Measurements from ENCODE around the gene RNF186.

Gene RNF186, protein sequence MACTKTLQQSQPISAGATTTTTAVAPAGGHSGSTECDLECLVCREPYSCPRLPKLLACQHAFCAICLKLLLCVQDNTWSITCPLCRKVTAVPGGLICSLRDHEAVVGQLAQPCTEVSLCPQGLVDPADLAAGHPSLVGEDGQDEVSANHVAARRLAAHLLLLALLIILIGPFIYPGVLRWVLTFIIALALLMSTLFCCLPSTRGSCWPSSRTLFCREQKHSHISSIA

DNA sequence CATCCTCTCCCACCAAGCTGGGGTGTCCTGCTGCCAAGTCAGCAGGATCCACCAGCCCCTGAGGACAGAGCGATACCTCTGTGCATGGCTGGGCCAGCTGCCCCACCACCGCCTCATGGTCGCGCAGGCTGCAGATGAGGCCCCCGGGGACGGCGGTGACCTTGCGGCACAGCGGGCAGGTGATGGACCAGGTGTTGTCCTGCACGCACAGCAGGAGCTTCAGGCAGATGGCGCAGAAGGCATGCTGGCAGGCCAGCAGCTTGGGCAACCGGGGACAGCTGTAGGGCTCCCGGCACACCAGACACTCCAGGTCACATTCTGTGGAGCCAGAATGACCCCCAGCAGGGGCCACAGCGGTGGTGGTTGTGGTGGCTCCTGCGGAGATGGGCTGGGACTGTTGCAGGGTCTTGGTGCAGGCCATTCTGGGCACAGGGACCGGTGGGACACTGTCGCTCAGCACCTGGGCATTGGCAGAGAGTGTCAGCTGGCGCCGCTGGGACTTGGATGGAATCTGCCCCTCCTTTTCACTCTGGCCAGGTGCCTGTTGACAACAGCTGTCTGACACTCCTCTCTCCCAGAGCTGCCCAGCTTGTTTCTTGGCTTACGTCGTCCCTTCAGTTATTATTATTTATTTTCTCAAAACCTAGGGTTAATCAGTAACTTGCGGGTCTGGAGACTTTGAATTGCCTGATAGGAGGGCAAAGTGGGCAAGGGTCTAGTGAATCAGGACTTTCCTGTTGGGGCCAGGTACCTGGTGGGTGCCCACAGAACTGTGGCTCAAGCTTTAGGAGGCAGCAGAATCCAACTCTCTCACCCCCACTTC, at the start of gene RNF186:
RNF186 (minus strand) TSS at position 603 of the 823 bp plus-strand sequence; CDS start at position 421, 182 bp downstream.
- Histone ChIP-seq H3K36me3 (ENCODE audit: control insufficient read depth in 2 of 2, insufficient read depth in 2 of 2, low read length in 2 of 2) (no peaks in the 10 kb centered on the region), H3K9ac (ENCODE audit: low read length in 2 of 2) (no peak within 1 kb of the TSS), H3K27ac (ENCODE audit: low read length) (no peak within 1 kb of the TSS), H3K9me3 (ENCODE audit: control insufficient read depth in 2 of 2, low read length in 2 of 2) (no peaks in the 10 kb centered on the region), H3K4me1 (ENCODE audit: control insufficient read depth, insufficient read depth, low read length) (no peaks in the 10 kb centered on the region), H3K4me3 (ENCODE audit: low read length in 2 of 2) (no peak within 1 kb of the TSS), H3K27me3 (ENCODE audit: control insufficient read depth in 1 of 2, insufficient read depth in 2 of 2, low read length in 2 of 2) (peaks cover 0 to 2% of the 10 kb centered on the region in 2 donors)

GRCh38 chr1:19864570-19865160, 49.6 kb upstream of the RNF186 start:
- no peak overlapping the region for H3K9ac ChIP-seq (ENCODE audit: low read length in 2 of 2)
- peaks cover 6 to 9% of the 10 kb centered on the region in 2 donors for H3K9me3 ChIP-seq (ENCODE audit: control insufficient read depth in 2 of 2, low read length in 2 of 2)
- H3K27ac ChIP-seq (ENCODE audit: low read length), result no peak overlapping the region
- H3K27me3 ChIP-seq (ENCODE audit: control insufficient read depth in 1 of 2, insufficient read depth in 2 of 2, low read length in 2 of 2), result peaks cover 3 to 6% of the 10 kb centered on the region in 2 donors
- no peaks in the 10 kb centered on the region for H3K36me3 ChIP-seq (ENCODE audit: control insufficient read depth in 2 of 2, insufficient read depth in 2 of 2, low read length in 2 of 2)
- H3K4me3 ChIP-seq (ENCODE audit: low read length in 2 of 2), result no peak overlapping the region
- no peaks in the 10 kb centered on the region for H3K4me1 ChIP-seq (ENCODE audit: control insufficient read depth, insufficient read depth, low read length)

- H3K9ac ChIP-seq (ENCODE audit: low read length in 2 of 2), result no peak overlapping the region
- no peaks in the 10 kb centered on the region for H3K4me1 ChIP-seq (ENCODE audit: control insufficient read depth, insufficient read depth, low read length)
- H3K9me3 ChIP-seq (ENCODE audit: control insufficient read depth in 2 of 2, low read length in 2 of 2), result peaks cover 6 to 9% of the 10 kb centered on the region in 2 donors
- no peaks in the 10 kb centered on the region for H3K36me3 ChIP-seq (ENCODE audit: control insufficient read depth in 2 of 2, insufficient read depth in 2 of 2, low read length in 2 of 2)
- H3K27ac ChIP-seq (ENCODE audit: low read length), result no peak overlapping the region
- H3K27me3 ChIP-seq (ENCODE audit: control insufficient read depth in 1 of 2, insufficient read depth in 2 of 2, low read length in 2 of 2), result peaks cover 3 to 6% of the 10 kb centered on the region in 2 donors
- H3K4me3 ChIP-seq (ENCODE audit: low read length in 2 of 2), result no peak overlapping the region
Measured at GRCh38 chr1:19862944-19863343, 47.9 kb upstream of the RNF186 start.

GRCh38 chr1:19861842-19862530, 46.9 kb upstream of the RNF186 start:
- Histone ChIP-seq H3K27me3 (ENCODE audit: control insufficient read depth in 1 of 2, insufficient read depth in 2 of 2, low read length in 2 of 2) (peaks cover 3 to 6% of the 10 kb centered on the region in 2 donors), H3K27ac (ENCODE audit: low read length) (no peak overlapping the region), H3K4me1 (ENCODE audit: control insufficient read depth, insufficient read depth, low read length) (no peaks in the 10 kb centered on the region), H3K4me3 (ENCODE audit: low read length in 2 of 2) (no peak overlapping the region), H3K9ac (ENCODE audit: low read length in 2 of 2) (no peak overlapping the region), H3K9me3 (ENCODE audit: control insufficient read depth in 2 of 2, low read length in 2 of 2) (peaks cover 6 to 9% of the 10 kb centered on the region in 2 donors), H3K36me3 (ENCODE audit: control insufficient read depth in 2 of 2, insufficient read depth in 2 of 2, low read length in 2 of 2) (no peaks in the 10 kb centered on the region)

DNA sequence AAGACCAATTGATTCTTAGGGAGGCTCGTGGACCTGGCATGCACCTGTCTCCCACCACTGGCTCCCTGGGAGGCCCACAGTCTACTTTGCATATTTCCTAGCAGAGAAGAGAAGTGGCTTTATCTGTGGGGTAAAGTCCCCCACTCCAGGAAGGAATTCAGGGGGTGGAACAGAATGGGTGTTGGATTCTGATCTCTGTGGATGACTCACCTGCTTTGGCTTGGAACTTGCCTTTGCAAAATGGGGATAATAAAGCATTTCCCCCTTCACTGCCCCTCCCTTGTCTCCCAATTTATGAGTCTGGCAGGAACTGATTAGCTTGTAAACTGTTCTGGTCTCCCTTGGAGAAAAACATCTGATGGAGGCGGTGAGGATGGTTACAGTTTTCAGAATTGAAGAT, 46.0 kb upstream of the RNF186 start:
- Histone ChIP-seq H3K36me3 (ENCODE audit: control insufficient read depth in 2 of 2, insufficient read depth in 2 of 2, low read length in 2 of 2) (no peaks in the 10 kb centered on the region), H3K4me1 (ENCODE audit: control insufficient read depth, insufficient read depth, low read length) (no peaks in the 10 kb centered on the region), H3K9ac (ENCODE audit: low read length in 2 of 2) (no peak overlapping the region), H3K4me3 (ENCODE audit: low read length in 2 of 2) (no peak overlapping the region), H3K9me3 (ENCODE audit: control insufficient read depth in 2 of 2, low read length in 2 of 2) (peaks cover 6 to 9% of the 10 kb centered on the region in 2 donors), H3K27me3 (ENCODE audit: control insufficient read depth in 1 of 2, insufficient read depth in 2 of 2, low read length in 2 of 2) (peaks cover 3 to 6% of the 10 kb centered on the region in 2 donors), H3K27ac (ENCODE audit: low read length) (no peak overlapping the region)

DNA sequence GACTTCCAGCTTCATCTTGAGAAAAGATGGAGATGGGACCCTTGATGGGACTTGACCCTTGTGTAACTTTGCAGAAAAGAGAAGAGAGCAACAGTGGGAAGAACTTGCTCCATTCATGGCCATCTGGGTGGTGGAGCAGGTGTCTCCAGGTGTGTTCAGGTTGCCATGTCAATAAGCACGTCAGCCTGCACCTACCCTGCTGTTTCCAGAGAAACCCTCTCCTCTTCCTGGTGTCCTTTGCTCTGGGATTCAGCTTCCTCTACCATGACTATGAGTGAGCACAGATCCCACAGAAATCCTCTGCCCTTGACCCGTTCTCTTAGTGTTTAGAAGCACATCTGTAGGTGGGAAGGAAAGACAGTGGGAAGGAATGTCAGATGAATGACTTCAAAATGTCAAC, 45.3 kb upstream of the RNF186 start:
- no peak overlapping the region for H3K9ac ChIP-seq (ENCODE audit: low read length in 2 of 2)
- H3K27me3 ChIP-seq (ENCODE audit: control insufficient read depth in 1 of 2, insufficient read depth in 2 of 2, low read length in 2 of 2), result peaks cover 3 to 6% of the 10 kb centered on the region in 2 donors
- peaks cover 3 to 5% of the 10 kb centered on the region in 2 donors for H3K9me3 ChIP-seq (ENCODE audit: control insufficient read depth in 2 of 2, low read length in 2 of 2)
- H3K36me3 ChIP-seq (ENCODE audit: control insufficient read depth in 2 of 2, insufficient read depth in 2 of 2, low read length in 2 of 2), result no peaks in the 10 kb centered on the region
- no peak overlapping the region for H3K4me3 ChIP-seq (ENCODE audit: low read length in 2 of 2)
- no peaks in the 10 kb centered on the region for H3K4me1 ChIP-seq (ENCODE audit: control insufficient read depth, insufficient read depth, low read length)
- no peak overlapping the region for H3K27ac ChIP-seq (ENCODE audit: low read length)

DNA sequence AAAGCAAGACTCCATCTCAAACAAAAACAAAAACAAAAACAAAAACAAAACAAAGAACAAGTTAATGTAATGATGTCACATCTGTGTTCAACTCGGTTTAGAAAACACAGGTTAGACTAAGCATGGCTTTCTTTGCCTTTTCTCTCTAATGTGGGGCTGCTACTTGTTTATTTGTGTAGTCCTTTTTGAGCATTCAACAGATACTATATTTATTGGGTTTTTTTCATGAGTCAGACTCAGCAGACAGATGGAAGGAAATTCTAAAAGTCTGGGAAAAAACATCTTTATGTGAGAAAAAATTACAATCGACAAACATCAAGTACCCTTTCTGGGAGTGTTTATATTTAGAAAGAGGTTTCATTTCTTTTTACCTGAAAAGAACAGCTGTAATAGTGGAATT, 44.8 kb upstream of the RNF186 start:
- Histone ChIP-seq H3K9ac (ENCODE audit: low read length in 2 of 2) (no peak overlapping the region), H3K4me1 (ENCODE audit: control insufficient read depth, insufficient read depth, low read length) (no peaks in the 10 kb centered on the region), H3K27ac (ENCODE audit: low read length) (no peak overlapping the region)

GRCh38 chr1:19858893-19859292, 43.8 kb upstream of the RNF186 start:
- Histone ChIP-seq H3K27ac (ENCODE audit: low read length) (no peak overlapping the region), H3K4me3 (ENCODE audit: low read length in 2 of 2) (no peak overlapping the region), H3K27me3 (ENCODE audit: control insufficient read depth in 1 of 2, insufficient read depth in 2 of 2, low read length in 2 of 2) (peaks cover 3 to 6% of the 10 kb centered on the region in 2 donors), H3K9ac (ENCODE audit: low read length in 2 of 2) (no peak overlapping the region), H3K4me1 (ENCODE audit: control insufficient read depth, insufficient read depth, low read length) (no peaks in the 10 kb centered on the region), H3K36me3 (ENCODE audit: control insufficient read depth in 2 of 2, insufficient read depth in 2 of 2, low read length in 2 of 2) (no peaks in the 10 kb centered on the region), H3K9me3 (ENCODE audit: control insufficient read depth in 2 of 2, low read length in 2 of 2) (no peaks in the 10 kb centered on the region)

More for the DNA sequence above, 44.8 kb upstream of the RNF186 start:
- H3K27me3 ChIP-seq (ENCODE audit: control insufficient read depth in 1 of 2, insufficient read depth in 2 of 2, low read length in 2 of 2), result peaks cover 3 to 6% of the 10 kb centered on the region in 2 donors
- no peaks in the 10 kb centered on the region for H3K36me3 ChIP-seq (ENCODE audit: control insufficient read depth in 2 of 2, insufficient read depth in 2 of 2, low read length in 2 of 2)
- no peaks in the 10 kb centered on the region for H3K9me3 ChIP-seq (ENCODE audit: control insufficient read depth in 2 of 2, low read length in 2 of 2)
- no peak overlapping the region for H3K4me3 ChIP-seq (ENCODE audit: low read length in 2 of 2)

- no peaks in the 10 kb centered on the region for H3K36me3 ChIP-seq (ENCODE audit: control insufficient read depth in 2 of 2, insufficient read depth in 2 of 2, low read length in 2 of 2)
- no peaks in the 10 kb centered on the region for H3K4me1 ChIP-seq (ENCODE audit: control insufficient read depth, insufficient read depth, low read length)
- H3K27ac ChIP-seq (ENCODE audit: low read length), result no peak overlapping the region
- H3K9me3 ChIP-seq (ENCODE audit: control insufficient read depth in 2 of 2, low read length in 2 of 2), result no peaks in the 10 kb centered on the region
- no peak overlapping the region for H3K9ac ChIP-seq (ENCODE audit: low read length in 2 of 2)
- H3K27me3 ChIP-seq (ENCODE audit: control insufficient read depth in 1 of 2, insufficient read depth in 2 of 2, low read length in 2 of 2), result peaks cover 2 to 4% of the 10 kb centered on the region in 2 donors
- H3K4me3 ChIP-seq (ENCODE audit: low read length in 2 of 2), result no peak overlapping the region
Measured at GRCh38 chr1:19854866-19855265, 39.8 kb upstream of the RNF186 start.

GRCh38 chr1:19852036-19852435, 37.0 kb upstream of the RNF186 start:
- Histone ChIP-seq H3K36me3 (ENCODE audit: control insufficient read depth in 2 of 2, insufficient read depth in 2 of 2, low read length in 2 of 2) (no peaks in the 10 kb centered on the region), H3K9me3 (ENCODE audit: control insufficient read depth in 2 of 2, low read length in 2 of 2) (no peaks in the 10 kb centered on the region), H3K27ac (ENCODE audit: low read length) (no peak overlapping the region), H3K9ac (ENCODE audit: low read length in 2 of 2) (no peak overlapping the region), H3K4me3 (ENCODE audit: low read length in 2 of 2) (no peak overlapping the region), H3K27me3 (ENCODE audit: control insufficient read depth in 1 of 2, insufficient read depth in 2 of 2, low read length in 2 of 2) (peaks cover 2% of the 10 kb centered on the region in 2 donors), H3K4me1 (ENCODE audit: control insufficient read depth, insufficient read depth, low read length) (no peaks in the 10 kb centered on the region)
